Colonic mucosa (tissue), 4 donors: ENCODE data around the gene IL36B. TPM values are rescaled to one million over a fixed set of nuclear protein-coding genes. Genes with fewer than 3 reads are reported as not detected.

Experiments
- DNase-seq: peaks from one replicate; pipeline ENCODE4 v3.0.0-alpha.2; 2020
- H3K27ac ChIP-seq: fragments of 200-600 bp; one replicate; pipeline ENCODE4 v1.8.0; 2021
- H3K27me3 ChIP-seq: fragments of 200-600 bp; one replicate; pipeline ENCODE4 v1.8.0; 2021
- H3K36me3 ChIP-seq: fragments of 200-600 bp; one replicate; pipeline ENCODE4 v1.8.0; 2021
- H3K4me1 ChIP-seq: fragments of 200-600 bp; one replicate; pipeline ENCODE4 v1.8.0; 2021; ENCODE audit warnings: mild to moderate bottlenecking
- H3K4me3 ChIP-seq: fragments of 200-600 bp; one replicate; pipeline ENCODE4 v1.8.0; 2021
- H3K9ac ChIP-seq, 2 donors: one replicate each; pipeline ENCODE4 v1.7.0; 2013; ENCODE audit warnings: control low read depth in 2 of 2, low read depth in 2 of 2, low read length in 2 of 2
- H3K9me3 ChIP-seq: fragments of 200-600 bp; one replicate; pipeline ENCODE4 v1.8.0; 2021
- intact Hi-C: fragments of 100-400 bp; cut with DNase I; formaldehyde crosslinking; loops from one replicate; pipeline ENCODE4 v1.14.1; 2022
- total RNA-seq, 2 donors: library from RNA; stranded (reverse); fragmentation: NEBNext Ultra II Directional in 1 of 2; extraction: Animal tissue kit (Norgen Biotek cat#: 25700) in 1 of 2; gene quantifications; one replicate each; pipeline ENCODE4 v1.2.1, GENCODE V29; 2021
- TF ChIP-seq, protein P1 (sequence below): fragments of 200-600 bp; IDR thresholded peaks from one replicate; pipeline ENCODE4 v1.8.0; 2022; ENCODE audit warnings: antibody characterized with exemption, mild to moderate bottlenecking
- donor health status: healthy.
- donor health status: DM: no; HTN: no; CAD: no.
- donor health status: DM: no; HTN: no; CAD: no.

IL36B gene
- total RNA-seq, 2 donors from 2014 or later = not detected

- H3K27ac ChIP-seq = no peak overlapping the region
- intact Hi-C loops = no loop called here
- no peaks in the 10 kb centered on the region for H3K36me3 ChIP-seq
- no peak overlapping the region for H3K4me3 ChIP-seq
- no peaks in the 10 kb centered on the region for H3K4me1 ChIP-seq
- no peak overlapping the region for H3K9ac ChIP-seq
- TF ChIP-seq, protein P1, sequence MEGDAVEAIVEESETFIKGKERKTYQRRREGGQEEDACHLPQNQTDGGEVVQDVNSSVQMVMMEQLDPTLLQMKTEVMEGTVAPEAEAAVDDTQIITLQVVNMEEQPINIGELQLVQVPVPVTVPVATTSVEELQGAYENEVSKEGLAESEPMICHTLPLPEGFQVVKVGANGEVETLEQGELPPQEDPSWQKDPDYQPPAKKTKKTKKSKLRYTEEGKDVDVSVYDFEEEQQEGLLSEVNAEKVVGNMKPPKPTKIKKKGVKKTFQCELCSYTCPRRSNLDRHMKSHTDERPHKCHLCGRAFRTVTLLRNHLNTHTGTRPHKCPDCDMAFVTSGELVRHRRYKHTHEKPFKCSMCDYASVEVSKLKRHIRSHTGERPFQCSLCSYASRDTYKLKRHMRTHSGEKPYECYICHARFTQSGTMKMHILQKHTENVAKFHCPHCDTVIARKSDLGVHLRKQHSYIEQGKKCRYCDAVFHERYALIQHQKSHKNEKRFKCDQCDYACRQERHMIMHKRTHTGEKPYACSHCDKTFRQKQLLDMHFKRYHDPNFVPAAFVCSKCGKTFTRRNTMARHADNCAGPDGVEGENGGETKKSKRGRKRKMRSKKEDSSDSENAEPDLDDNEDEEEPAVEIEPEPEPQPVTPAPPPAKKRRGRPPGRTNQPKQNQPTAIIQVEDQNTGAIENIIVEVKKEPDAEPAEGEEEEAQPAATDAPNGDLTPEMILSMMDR = no peak
- no peaks in the 10 kb centered on the region for H3K27me3 ChIP-seq
- no peaks in the 10 kb centered on the region for H3K9me3 ChIP-seq
- peak; percentile 10 for DNase-seq
Measured at GRCh38 chr2:113061896-113062770, 9.5 kb upstream of the IL36B start.

DNA sequence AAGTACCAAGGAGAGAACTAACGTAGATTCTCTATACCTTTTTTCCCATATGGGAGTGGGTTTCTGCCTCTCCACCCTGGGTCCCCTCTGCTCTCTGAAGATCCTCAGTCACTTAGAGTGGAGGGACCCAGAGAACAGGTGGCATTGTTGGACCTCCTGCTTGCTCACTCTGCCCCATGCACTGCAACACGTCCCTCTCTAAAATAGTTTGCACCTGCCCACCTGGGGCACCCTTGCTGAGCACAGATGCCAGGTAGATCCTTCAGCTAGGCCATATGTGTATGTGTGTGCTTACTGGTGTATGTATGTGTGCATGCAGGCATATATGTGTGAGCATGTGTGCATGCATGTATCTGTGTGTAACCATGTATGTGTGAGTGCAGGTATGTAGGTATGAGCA is 8.6 kb upstream of the IL36B start:
- intact Hi-C loops = no loop called here
- Histone ChIP-seq H3K27me3 (no peaks in the 10 kb centered on the region), H3K9ac (no peak overlapping the region), H3K27ac (no peak overlapping the region), H3K4me1 (no peaks in the 10 kb centered on the region), H3K4me3 (no peak overlapping the region), H3K9me3 (no peaks in the 10 kb centered on the region), H3K36me3 (no peaks in the 10 kb centered on the region)
- TF ChIP-seq, protein P1 = no peak
- DNase-seq = peak; percentile 8

DNA sequence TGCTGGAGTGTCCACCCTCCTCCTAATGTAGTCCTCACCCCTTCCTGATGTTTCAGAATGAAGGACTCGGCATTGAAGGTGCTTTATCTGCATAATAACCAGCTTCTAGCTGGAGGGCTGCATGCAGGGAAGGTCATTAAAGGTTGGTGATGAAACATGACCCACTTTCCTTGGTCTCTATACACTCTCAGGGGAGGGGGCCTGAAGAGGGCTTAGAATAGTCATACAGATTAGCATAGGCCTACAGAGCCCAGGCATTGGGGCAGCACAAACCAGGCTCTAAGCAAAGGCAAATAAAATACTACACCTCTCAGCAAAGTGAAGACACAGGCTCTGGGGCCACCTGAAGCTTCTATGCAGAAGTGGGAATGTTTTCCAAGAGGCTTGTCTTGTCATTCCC is 8.1 kb upstream of the IL36B start:
- H3K27ac ChIP-seq = no peak overlapping the region
- no peak overlapping the region for H3K9ac ChIP-seq
- intact Hi-C loops = no loop called here
- TF ChIP-seq, protein P1 = no peak
- H3K27me3 ChIP-seq = no peaks in the 10 kb centered on the region
- no peak overlapping the region for H3K4me3 ChIP-seq
- H3K9me3 ChIP-seq = no peaks in the 10 kb centered on the region
- H3K36me3 ChIP-seq = no peaks in the 10 kb centered on the region
- DNase-seq = peak; percentile 0
- no peaks in the 10 kb centered on the region for H3K4me1 ChIP-seq

- no peaks in the 10 kb centered on the region for H3K27me3 ChIP-seq
- H3K4me1 ChIP-seq = no peaks in the 10 kb centered on the region
- no peaks in the 10 kb centered on the region for H3K9me3 ChIP-seq
- no peak overlapping the region for H3K4me3 ChIP-seq
- no peaks in the 10 kb centered on the region for H3K36me3 ChIP-seq
- no peak overlapping the region for H3K9ac ChIP-seq
- TF ChIP-seq, protein P1 = no peak
- intact Hi-C loops = no loop called here
- H3K27ac ChIP-seq = no peak overlapping the region
- peak; percentile 5 for DNase-seq
Measured at GRCh38 chr2:113060396-113060795, 7.7 kb upstream of the IL36B start.

DNA sequence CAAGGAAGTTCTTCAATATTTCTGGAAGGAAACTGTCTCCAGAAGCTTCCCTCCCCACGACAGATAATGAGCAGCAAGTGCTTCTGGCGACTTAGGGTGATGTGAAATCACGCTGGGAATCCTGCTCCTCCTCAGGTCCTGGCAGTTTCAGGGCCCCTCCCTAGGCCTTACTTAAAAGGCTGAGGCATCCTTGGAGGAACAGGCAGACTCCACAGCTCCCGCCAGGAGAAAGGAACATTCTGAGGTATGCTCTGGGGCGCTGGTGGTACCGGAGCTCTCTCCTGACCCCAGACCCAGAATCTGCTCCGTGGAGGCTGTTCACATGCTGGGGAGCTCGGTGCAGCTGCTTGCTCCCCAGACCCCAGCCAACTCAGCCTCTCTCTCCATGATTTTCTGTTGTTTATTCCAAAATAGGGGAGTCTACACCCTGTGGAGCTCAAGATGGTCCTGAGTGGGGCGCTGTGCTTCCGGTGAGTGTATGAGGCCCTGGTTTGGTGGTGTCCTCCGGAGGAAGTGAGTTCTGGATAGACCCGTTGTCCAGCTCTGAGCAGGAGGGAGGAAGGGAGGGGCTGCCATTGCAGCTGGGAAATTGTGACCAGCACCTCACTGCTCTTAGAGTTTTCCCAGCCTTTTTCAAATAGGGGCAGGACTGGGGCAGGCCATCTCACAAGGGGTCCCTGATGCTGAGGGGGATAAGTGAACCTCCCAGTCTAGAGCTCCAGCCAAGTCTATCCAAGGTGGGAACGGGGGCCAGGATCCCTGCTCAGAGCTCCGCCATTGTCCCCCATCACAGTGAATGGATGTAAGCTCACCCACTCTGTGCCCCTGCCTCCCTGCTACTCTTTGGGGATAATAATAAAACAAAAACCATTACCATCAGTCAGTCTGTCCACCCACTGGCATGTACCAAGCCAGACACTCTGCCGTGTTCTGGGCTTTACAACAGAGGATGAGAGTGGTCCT is 6.6 kb upstream of the IL36B start, which contains the start of gene IL36RN:
TSS of gene IL36RN (plus strand) at position 201 of the 963 bp plus-strand sequence. CDS start at position 442, 241 bp downstream.
- no peaks in the 10 kb centered on the region for H3K36me3 ChIP-seq
- no peaks in the 10 kb centered on the region for H3K27me3 ChIP-seq
- H3K27ac ChIP-seq = no peak within 1 kb of the TSS
- TF ChIP-seq, protein P1 = no peak
- H3K4me3 ChIP-seq = no peak within 1 kb of the TSS
- peak; percentile 10 for DNase-seq
- no peak within 1 kb of the TSS for H3K9ac ChIP-seq
- intact Hi-C loops = no loop called here
- no peaks in the 10 kb centered on the region for H3K4me1 ChIP-seq
- no peaks in the 10 kb centered on the region for H3K9me3 ChIP-seq
